Dendritic cell treated with granulocyte-macrophage colony-stimulating factor and Interleukin-4, amounts not matched to agents 40 ng/mL and 50 ng/mL, for 4 days (primary cell): Measurements from ENCODE around the gene GPATCH2.
"Not testable (repeated sequence)": the region's sequence is repeated elsewhere in the genome, so short reads cannot be mapped to it uniquely, and the experiment has no call there.

Experiments
- H3K27ac Mint-ChIP-seq: one replicate; pipeline ENCODE4 v1.8.0; 2022; ENCODE audit warnings: mild to moderate bottlenecking, mixed read lengths
- H3K27me3 Mint-ChIP-seq: one replicate; pipeline ENCODE4 v1.8.0; 2022; ENCODE audit warnings: mild to moderate bottlenecking, mixed read lengths
- H3K36me3 Mint-ChIP-seq: one replicate; pipeline ENCODE4 v1.8.0; 2022; ENCODE audit warnings: low read depth, mixed read lengths
- H3K4me1 Mint-ChIP-seq: one replicate; pipeline ENCODE4 v1.8.0; 2022; ENCODE audit warnings: low read depth, mixed read lengths
- H3K4me3 Mint-ChIP-seq: one replicate; pipeline ENCODE4 v1.8.0; 2022; ENCODE audit warnings: mild to moderate bottlenecking, moderate library complexity, mixed read lengths
- H3K9me3 Mint-ChIP-seq: one replicate; pipeline ENCODE4 v1.8.0; 2022; ENCODE audit warnings: mixed read lengths
- intact Hi-C: fragments of 100-400 bp; cut with micrococcal nuclease; formaldehyde crosslinking; loops from one replicate; pipeline ENCODE4 v1.15.0; 2022

GPATCH2 gene

GRCh38 chr1:217431395-217431794, 199.5 kb downstream of the GPATCH2 start:
- Mint-ChIP-seq H3K9me3 (no peaks in the 10 kb centered on the region), H3K4me1 (no peaks in the 10 kb centered on the region), H3K27ac (no peak overlapping the region), H3K27me3 (no peaks in the 10 kb centered on the region), H3K36me3 (peaks cover 10% of the 10 kb centered on the region), H3K4me3 (no peak overlapping the region)
- intact Hi-C loops = loop anchor here (5.0 kb wide), 1 partner anchor 316 kb away; no protein-coding TSS in a partner anchor

DNA sequence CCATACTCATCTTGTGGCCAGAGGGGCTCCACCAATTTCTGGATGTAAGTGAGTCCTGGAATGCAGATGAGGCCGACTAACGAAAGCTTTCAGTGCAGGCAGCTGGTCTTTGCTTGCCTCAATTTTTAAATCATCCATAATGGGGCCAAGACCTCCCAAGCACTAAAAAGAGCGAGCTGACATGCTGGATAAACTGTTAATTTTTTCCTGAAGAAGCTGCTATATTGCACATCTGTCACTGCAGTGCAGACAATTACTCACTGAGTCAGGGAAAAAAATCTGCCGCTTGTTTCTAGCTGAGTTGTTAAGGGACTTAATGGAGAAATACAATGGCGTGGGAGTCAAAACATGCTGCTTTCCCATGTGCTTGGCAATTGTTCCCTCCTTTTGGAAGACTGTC, 205.5 kb downstream of the GPATCH2 start:
- intact Hi-C loops = no loop called here
- Mint-ChIP-seq H3K9me3 (no peaks in the 10 kb centered on the region), H3K36me3 (peaks cover 1% of the 10 kb centered on the region), H3K27me3 (no peaks in the 10 kb centered on the region), H3K27ac (no peak overlapping the region), H3K4me3 (no peak overlapping the region), H3K4me1 (no peaks in the 10 kb centered on the region)

- H3K9me3 Mint-ChIP-seq = peaks cover 6% of the 10 kb centered on the region
- H3K4me3 Mint-ChIP-seq = no peak overlapping the region
- no peaks in the 10 kb centered on the region for H3K36me3 Mint-ChIP-seq
- intact Hi-C loops = no loop called here
- H3K4me1 Mint-ChIP-seq = no peaks in the 10 kb centered on the region
- H3K27ac Mint-ChIP-seq = no peak overlapping the region
- no peaks in the 10 kb centered on the region for H3K27me3 Mint-ChIP-seq
Observed at GRCh38 chr1:217419194-217419551, 211.7 kb downstream of the GPATCH2 start.

GRCh38 chr1:217418269-217419193, 212.4 kb downstream of the GPATCH2 start:
- Mint-ChIP-seq H3K4me1 (no peaks in the 10 kb centered on the region), H3K27ac (no peak overlapping the region), H3K27me3 (no peaks in the 10 kb centered on the region), H3K9me3 (peaks cover 13% of the 10 kb centered on the region), H3K36me3 (no peaks in the 10 kb centered on the region), H3K4me3 (no peak overlapping the region)
- intact Hi-C loops = no loop called here

- no peak overlapping the region for H3K4me3 Mint-ChIP-seq
- H3K27me3 Mint-ChIP-seq = no peaks in the 10 kb centered on the region
- no peak overlapping the region for H3K27ac Mint-ChIP-seq
- no peaks in the 10 kb centered on the region for H3K36me3 Mint-ChIP-seq
- H3K9me3 Mint-ChIP-seq = peaks cover 17% of the 10 kb centered on the region
- intact Hi-C loops = no loop called here
- no peaks in the 10 kb centered on the region for H3K4me1 Mint-ChIP-seq
Observed at GRCh38 chr1:217417363-217417762, 213.5 kb downstream of the GPATCH2 start.

DNA sequence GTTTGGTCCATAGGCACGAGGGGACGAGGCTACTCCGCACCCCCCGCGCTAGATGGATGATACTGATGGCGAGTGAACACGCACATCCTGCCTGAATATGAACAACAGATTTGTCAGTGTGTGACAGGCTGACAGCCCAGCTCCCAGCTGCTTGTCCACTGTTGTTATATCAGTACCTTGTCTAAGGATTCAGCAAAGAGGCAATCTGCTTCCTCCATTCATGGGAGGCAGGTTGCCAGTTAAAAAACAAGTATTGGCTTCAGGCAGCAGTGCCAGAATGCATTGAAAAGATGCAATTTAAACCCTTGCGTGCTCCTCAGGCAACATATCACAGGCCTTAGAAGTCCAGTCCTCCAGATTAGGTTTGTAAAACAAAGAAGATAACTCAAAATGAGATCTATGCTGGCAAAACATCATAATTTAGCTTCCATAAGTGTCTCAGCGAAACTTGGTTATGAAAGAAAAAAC, 223.3 kb downstream of the GPATCH2 start:
- no peak overlapping the region for H3K27ac Mint-ChIP-seq
- H3K4me3 Mint-ChIP-seq = no peak overlapping the region
- H3K27me3 Mint-ChIP-seq = no peaks in the 10 kb centered on the region
- H3K9me3 Mint-ChIP-seq = no peaks in the 10 kb centered on the region
- intact Hi-C loops = no loop called here
- no peaks in the 10 kb centered on the region for H3K4me1 Mint-ChIP-seq
- no peaks in the 10 kb centered on the region for H3K36me3 Mint-ChIP-seq

- Mint-ChIP-seq H3K4me1 (no peaks in the 10 kb centered on the region), H3K27me3 (no peaks in the 10 kb centered on the region), H3K36me3 (no peaks in the 10 kb centered on the region), H3K9me3 (no peaks in the 10 kb centered on the region), H3K27ac (no peak overlapping the region), H3K4me3 (no peak overlapping the region)
- intact Hi-C loops = no loop called here
Observed at GRCh38 chr1:217403026-217403720, 227.7 kb downstream of the GPATCH2 start.

DNA sequence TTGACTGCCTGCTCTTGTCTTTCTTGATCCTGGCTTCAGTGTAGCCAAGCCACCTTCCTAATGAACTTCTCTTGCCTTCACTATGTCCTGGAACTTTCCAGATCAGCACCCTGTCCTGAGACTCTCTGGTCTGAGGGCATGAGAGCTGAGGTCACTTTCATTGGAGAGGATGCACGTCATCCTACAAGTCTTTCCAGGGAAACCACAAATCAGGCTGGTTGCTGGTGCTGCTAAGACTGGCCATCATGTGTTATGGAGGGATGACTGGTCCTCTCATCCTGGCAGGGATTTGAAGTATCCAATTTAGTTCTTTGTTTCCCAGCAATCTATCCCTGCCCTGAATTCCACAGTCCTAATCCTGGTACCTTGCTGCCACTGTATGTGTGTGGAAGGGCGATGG, 228.6 kb downstream of the GPATCH2 start:
- Mint-ChIP-seq H3K27me3 (no peaks in the 10 kb centered on the region), H3K9me3 (no peaks in the 10 kb centered on the region), H3K4me1 (no peaks in the 10 kb centered on the region), H3K27ac (no peak overlapping the region), H3K36me3 (no peaks in the 10 kb centered on the region), H3K4me3 (no peak overlapping the region)
- intact Hi-C loops = no loop called here

- H3K27me3 Mint-ChIP-seq = no peaks in the 10 kb centered on the region
- intact Hi-C loops = no loop called here
- no peak overlapping the region for H3K4me3 Mint-ChIP-seq
- no peaks in the 10 kb centered on the region for H3K9me3 Mint-ChIP-seq
- no peaks in the 10 kb centered on the region for H3K36me3 Mint-ChIP-seq
- H3K27ac Mint-ChIP-seq = no peak overlapping the region
- no peaks in the 10 kb centered on the region for H3K4me1 Mint-ChIP-seq
Observed at GRCh38 chr1:217393896-217394295, 237.0 kb downstream of the GPATCH2 start.

- Mint-ChIP-seq H3K4me1 (no peaks in the 10 kb centered on the region), H3K36me3 (no peaks in the 10 kb centered on the region), H3K4me3 (no peak overlapping the region), H3K9me3 (no peaks in the 10 kb centered on the region), H3K27me3 (no peaks in the 10 kb centered on the region), H3K27ac (no peak overlapping the region)
- intact Hi-C loops = no loop called here
Observed at GRCh38 chr1:217392441-217392840, 238.4 kb downstream of the GPATCH2 start.

- H3K4me1 Mint-ChIP-seq = no peaks in the 10 kb centered on the region
- intact Hi-C loops = no loop called here
- no peaks in the 10 kb centered on the region for H3K36me3 Mint-ChIP-seq
- H3K27me3 Mint-ChIP-seq = no peaks in the 10 kb centered on the region
- no peak overlapping the region for H3K27ac Mint-ChIP-seq
- no peak overlapping the region for H3K4me3 Mint-ChIP-seq
- H3K9me3 Mint-ChIP-seq = peaks cover 11% of the 10 kb centered on the region
Observed at GRCh38 chr1:217389895-217390294, 241.0 kb downstream of the GPATCH2 start.

GRCh38 chr1:217388522-217389065, 242.3 kb downstream of the GPATCH2 start:
- Mint-ChIP-seq H3K9me3 (peaks cover 14% of the 10 kb centered on the region), H3K27ac (no peak overlapping the region), H3K4me1 (no peaks in the 10 kb centered on the region), H3K27me3 (no peaks in the 10 kb centered on the region), H3K36me3 (no peaks in the 10 kb centered on the region), H3K4me3 (no peak overlapping the region)
- intact Hi-C loops = no loop called here

DNA sequence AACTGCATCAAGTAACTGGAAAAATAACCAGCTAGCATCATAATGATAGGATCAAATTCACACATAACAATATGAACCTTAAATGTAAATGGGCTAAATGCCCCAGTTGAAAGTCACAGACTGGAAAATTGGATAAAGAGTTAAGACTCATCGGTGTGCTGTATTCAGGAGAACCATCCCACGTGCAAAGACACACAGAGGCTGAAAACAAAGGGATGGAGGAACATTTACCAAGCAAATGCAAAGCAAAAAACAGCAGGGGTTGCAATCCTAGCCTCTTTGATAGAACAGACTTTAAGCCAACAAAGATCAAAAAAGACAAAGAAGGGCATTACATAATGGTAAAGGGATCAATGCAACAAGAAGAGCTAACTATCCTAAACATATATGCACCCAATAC, 249.1 kb downstream of the GPATCH2 start:
- H3K36me3 Mint-ChIP-seq, H3K4me3 Mint-ChIP-seq, H3K4me1 Mint-ChIP-seq, H3K27ac Mint-ChIP-seq, intact Hi-C loops, H3K27me3 Mint-ChIP-seq: not testable (repeated sequence)
- peaks cover 39% of the 10 kb centered on the region for H3K9me3 Mint-ChIP-seq

GRCh38 chr1:217379804-217380203, 251.1 kb downstream of the GPATCH2 start:
- H3K27ac Mint-ChIP-seq, H3K4me3 Mint-ChIP-seq, H3K36me3 Mint-ChIP-seq, H3K27me3 Mint-ChIP-seq, intact Hi-C loops, H3K4me1 Mint-ChIP-seq: not testable (repeated sequence)
- H3K9me3 Mint-ChIP-seq = peaks cover 37% of the 10 kb centered on the region
